ENCODE results near the gene COL16A1.

DNA sequence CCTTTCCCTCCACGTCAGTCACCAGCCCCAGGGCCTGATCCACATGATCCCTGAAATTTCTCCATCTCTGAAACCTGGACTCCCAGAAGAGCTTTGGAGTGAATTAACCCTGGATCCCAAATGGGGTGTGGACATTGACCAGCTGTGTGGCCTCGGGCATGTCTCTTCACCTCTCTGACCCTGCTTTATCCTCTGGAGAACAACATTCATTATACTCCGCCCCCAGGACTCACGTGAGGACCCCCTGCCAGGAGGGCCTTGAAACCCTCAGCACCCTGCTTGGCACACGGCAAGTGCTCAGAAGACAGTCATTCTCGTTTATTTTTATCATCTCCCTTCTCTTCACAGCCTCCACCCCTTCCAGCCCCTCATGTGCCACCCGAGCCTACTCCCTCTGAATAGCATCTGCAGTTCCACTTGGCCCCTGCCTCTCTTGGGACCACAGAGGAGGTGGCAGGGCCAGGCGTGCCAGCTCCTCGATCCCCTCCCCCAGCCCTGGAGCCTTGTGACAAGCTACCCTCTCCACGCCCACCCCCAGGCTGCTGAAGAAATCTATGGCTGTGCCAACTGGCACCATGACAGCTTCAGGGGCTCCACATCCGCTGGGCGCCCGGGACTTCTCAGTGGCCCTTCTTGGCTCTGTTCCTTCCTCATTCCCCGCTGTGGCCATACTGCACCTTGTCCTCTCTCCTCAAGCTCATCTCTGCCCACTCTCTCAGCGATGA is 42.3 kb upstream of the COL16A1 start:
- TF ChIP-seq, protein P1, sequence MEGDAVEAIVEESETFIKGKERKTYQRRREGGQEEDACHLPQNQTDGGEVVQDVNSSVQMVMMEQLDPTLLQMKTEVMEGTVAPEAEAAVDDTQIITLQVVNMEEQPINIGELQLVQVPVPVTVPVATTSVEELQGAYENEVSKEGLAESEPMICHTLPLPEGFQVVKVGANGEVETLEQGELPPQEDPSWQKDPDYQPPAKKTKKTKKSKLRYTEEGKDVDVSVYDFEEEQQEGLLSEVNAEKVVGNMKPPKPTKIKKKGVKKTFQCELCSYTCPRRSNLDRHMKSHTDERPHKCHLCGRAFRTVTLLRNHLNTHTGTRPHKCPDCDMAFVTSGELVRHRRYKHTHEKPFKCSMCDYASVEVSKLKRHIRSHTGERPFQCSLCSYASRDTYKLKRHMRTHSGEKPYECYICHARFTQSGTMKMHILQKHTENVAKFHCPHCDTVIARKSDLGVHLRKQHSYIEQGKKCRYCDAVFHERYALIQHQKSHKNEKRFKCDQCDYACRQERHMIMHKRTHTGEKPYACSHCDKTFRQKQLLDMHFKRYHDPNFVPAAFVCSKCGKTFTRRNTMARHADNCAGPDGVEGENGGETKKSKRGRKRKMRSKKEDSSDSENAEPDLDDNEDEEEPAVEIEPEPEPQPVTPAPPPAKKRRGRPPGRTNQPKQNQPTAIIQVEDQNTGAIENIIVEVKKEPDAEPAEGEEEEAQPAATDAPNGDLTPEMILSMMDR (IDR thresholded peaks at IDR 0.05; ENCODE audit: poor library complexity), result no peak
- TF ChIP-seq EZH2 (IDR thresholded peaks at IDR 0.05; ENCODE audit: borderline replicate concordance), result no peak

Data from hepatocyte (in vitro differentiated cells).